MM.1S (cell line): ENCODE results near the gene SS18.

Source experiments
- DNase-seq: peaks from one replicate; pipeline ENCODE4 v3.0.0-alpha.2; 2015
- H2AFZ ChIP-seq: fragments of 300-600 bp; sonication (generic); 2 replicates; pipeline ENCODE4 v1.6.0; 2016; ENCODE audit warnings: antibody characterized with exemption, low read length
- H3F3A ChIP-seq: fragments of 300-600 bp; sonication (generic); 2 replicates; pipeline ENCODE4 v1.6.1; 2016; ENCODE audit warnings: mild to moderate bottlenecking, antibody characterized with exemption, low read length, moderate library complexity, mixed read lengths; ENCODE audit not compliant: insufficient read depth
- H3K27ac ChIP-seq: fragments of 300-600 bp; sonication (generic); 2 replicates; pipeline ENCODE4 v1.5.1; 2016; ENCODE audit warnings: mild to moderate bottlenecking, low read length
- H3K27me3 ChIP-seq: fragments of 300-600 bp; sonication (generic); replicated peaks from 2 replicates; pipeline ENCODE4 v1.6.0; 2016; ENCODE audit warnings: low read length; ENCODE audit not compliant: insufficient read depth
- H3K36me3 ChIP-seq: fragments of 300-600 bp; sonication (generic); replicated peaks from 2 replicates; pipeline ENCODE4 v1.6.1; 2016; ENCODE audit warnings: mild to moderate bottlenecking, low read length, mixed read lengths; ENCODE audit not compliant: insufficient read depth
- H3K4me1 ChIP-seq: fragments of 300-600 bp; sonication (generic); 2 replicates; pipeline ENCODE4 v1.6.1; 2016; ENCODE audit warnings: low read length, mixed read lengths
- H3K4me2 ChIP-seq: fragments of 300-600 bp; sonication (generic); 2 replicates; pipeline ENCODE4 v1.6.0; 2016; ENCODE audit warnings: low read depth, low read length
- H3K4me3 ChIP-seq: fragments of 300-600 bp; sonication (generic); 2 replicates; pipeline ENCODE4 v1.5.1; 2016; ENCODE audit warnings: low read length, mixed read lengths
- H3K79me2 ChIP-seq: fragments of 300-600 bp; sonication (generic); 2 replicates; pipeline ENCODE4 v1.6.1; 2016; ENCODE audit warnings: mixed run types, low read length, mixed read lengths
- H3K9ac ChIP-seq: fragments of 300-600 bp; sonication (generic); 2 replicates; pipeline ENCODE4 v1.6.1; 2016; ENCODE audit warnings: low read length, mixed read lengths
- H3K9me2 ChIP-seq: fragments of 300-600 bp; sonication (generic); replicated peaks from 2 replicates; pipeline ENCODE4 v1.6.1; 2016; ENCODE audit warnings: mild to moderate bottlenecking, low read length, mixed read lengths; ENCODE audit not compliant: insufficient read depth
- H3K9me3 ChIP-seq: fragments of 300-600 bp; sonication (generic); replicated peaks from 2 replicates; pipeline ENCODE4 v1.6.1; 2016; ENCODE audit warnings: mild to moderate bottlenecking, low read length, mixed read lengths; ENCODE audit not compliant: insufficient read depth
- H4K20me1 ChIP-seq: fragments of 300-600 bp; sonication (generic); 2 replicates; pipeline ENCODE4 v1.6.1; 2016; ENCODE audit warnings: mild to moderate bottlenecking, low read length, moderate library complexity, mixed read lengths; ENCODE audit not compliant: insufficient read depth
- EZH2 ChIP-seq: fragments of 300-600 bp; sonication (generic); optimal IDR thresholded peaks from 2 replicates; pipeline ENCODE3; 2017; ENCODE audit warnings: low read depth, mild to moderate bottlenecking, antibody characterized with exemption, low read length, mixed read lengths
- EZH2phosphoT487 ChIP-seq: fragments of 300-600 bp; sonication (generic); IDR thresholded peaks from 2 replicates; pipeline ENCODE4 v1.6.1; 2018; ENCODE audit warnings: antibody characterized with exemption, low read length
- TF ChIP-seq, protein P1 (sequence below): fragments of 300-600 bp; sonication (generic); IDR thresholded peaks from 2 replicates; pipeline ENCODE4 v1.5.1; 2016; ENCODE audit warnings: antibody characterized with exemption, low read length, mixed read lengths

SS18 gene

DNA sequence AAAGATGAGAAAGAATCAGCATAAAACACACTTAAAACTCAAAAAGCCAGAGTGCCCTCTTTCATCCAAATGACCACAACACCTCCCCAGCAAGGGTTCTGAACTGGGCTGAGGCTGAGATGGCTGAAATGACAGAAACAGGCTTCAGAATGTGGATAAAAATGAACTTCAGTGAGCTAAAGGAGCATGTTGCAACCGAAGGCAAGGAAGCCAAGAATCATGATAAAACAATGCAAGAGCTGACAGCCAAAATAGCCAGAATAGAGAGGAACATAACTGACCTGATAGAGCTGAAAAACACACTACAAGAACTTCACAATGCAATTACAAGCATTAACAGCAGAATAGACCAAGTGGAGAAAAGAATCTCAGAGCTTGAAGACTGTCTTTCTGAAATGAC is 31.1 kb upstream of the SS18 start:
- Histone ChIP-seq H4K20me1 (no peaks in the 10 kb centered on the region), H2AFZ (peak overlapping the region; percentile 3; the same call in 1 of the 2 replicates), H3K27me3 (no peaks in the 10 kb centered on the region), H3K9me3 (no peaks in the 10 kb centered on the region), H3K9me2 (no peaks in the 10 kb centered on the region), H3K79me2 (no peaks in the 10 kb centered on the region), H3K27ac (no peak overlapping the region), H3K4me2 (peak overlapping the region; percentile 14; the same call in 1 of the 2 replicates), H3K4me3 (no peak overlapping the region), H3K4me1 (no peaks in the 10 kb centered on the region), H3K36me3 (no peaks in the 10 kb centered on the region), H3F3A (no peaks in the 10 kb centered on the region), H3K9ac (no peak overlapping the region)
- TF ChIP-seq EZH2phosphoT487 (no peak), EZH2 (no peak)
- TF ChIP-seq, protein P1, sequence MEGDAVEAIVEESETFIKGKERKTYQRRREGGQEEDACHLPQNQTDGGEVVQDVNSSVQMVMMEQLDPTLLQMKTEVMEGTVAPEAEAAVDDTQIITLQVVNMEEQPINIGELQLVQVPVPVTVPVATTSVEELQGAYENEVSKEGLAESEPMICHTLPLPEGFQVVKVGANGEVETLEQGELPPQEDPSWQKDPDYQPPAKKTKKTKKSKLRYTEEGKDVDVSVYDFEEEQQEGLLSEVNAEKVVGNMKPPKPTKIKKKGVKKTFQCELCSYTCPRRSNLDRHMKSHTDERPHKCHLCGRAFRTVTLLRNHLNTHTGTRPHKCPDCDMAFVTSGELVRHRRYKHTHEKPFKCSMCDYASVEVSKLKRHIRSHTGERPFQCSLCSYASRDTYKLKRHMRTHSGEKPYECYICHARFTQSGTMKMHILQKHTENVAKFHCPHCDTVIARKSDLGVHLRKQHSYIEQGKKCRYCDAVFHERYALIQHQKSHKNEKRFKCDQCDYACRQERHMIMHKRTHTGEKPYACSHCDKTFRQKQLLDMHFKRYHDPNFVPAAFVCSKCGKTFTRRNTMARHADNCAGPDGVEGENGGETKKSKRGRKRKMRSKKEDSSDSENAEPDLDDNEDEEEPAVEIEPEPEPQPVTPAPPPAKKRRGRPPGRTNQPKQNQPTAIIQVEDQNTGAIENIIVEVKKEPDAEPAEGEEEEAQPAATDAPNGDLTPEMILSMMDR, result no peak
- no peak for DNase-seq

DNA sequence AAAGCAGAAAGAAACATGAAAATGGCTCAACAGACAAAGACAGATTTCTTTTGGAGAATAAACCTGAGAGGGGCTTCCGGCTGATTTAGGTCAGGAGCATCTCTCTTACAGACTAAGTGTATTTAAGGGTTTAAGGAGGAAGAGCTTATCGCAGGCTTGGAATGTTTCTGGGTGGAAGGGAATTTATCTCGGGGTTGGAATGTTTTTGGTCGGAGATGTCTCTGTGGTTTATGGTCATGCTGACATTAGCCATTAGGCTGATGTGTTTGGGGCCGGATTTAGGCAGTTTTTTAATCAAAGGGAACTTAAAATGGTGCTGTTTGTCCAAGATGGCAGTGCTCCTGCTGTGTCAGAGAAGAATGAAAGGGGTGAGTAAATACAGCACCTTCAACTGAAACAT is 28.8 kb upstream of the SS18 start:
- H3F3A ChIP-seq, result no peaks in the 10 kb centered on the region
- no peak overlapping the region for H2AFZ ChIP-seq
- DNase-seq, result no peak
- H3K79me2 ChIP-seq, result no peaks in the 10 kb centered on the region
- H3K27ac ChIP-seq, result no peak overlapping the region
- H3K4me2 ChIP-seq, result no peak overlapping the region
- no peaks in the 10 kb centered on the region for H4K20me1 ChIP-seq
- H3K9ac ChIP-seq, result no peak overlapping the region
- H3K9me3 ChIP-seq, result no peaks in the 10 kb centered on the region
- no peaks in the 10 kb centered on the region for H3K36me3 ChIP-seq
- no peak overlapping the region for H3K4me3 ChIP-seq
- no peaks in the 10 kb centered on the region for H3K4me1 ChIP-seq
- no peaks in the 10 kb centered on the region for H3K9me2 ChIP-seq
- TF ChIP-seq, protein P1, result no peak
- no peak for TF ChIP-seq EZH2
- TF ChIP-seq EZH2phosphoT487, result no peak
- no peaks in the 10 kb centered on the region for H3K27me3 ChIP-seq

DNA sequence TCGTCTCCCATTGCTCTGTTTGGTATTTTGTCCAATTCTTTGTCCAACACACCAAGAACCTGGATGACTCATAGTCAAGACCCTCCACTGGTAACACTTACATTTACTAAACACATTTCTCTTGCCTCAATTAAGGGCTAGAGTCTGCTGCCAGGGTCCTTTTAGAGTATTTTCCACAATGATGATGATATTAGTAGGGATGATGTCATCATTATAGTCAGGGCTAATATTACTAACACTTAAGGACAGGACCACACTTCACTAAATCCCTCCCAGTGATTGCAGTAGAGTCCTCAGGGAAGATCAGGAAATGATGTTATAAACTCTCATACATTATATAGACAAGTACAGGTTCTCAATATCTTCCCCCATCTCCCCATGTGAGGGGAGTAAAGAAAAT is 13.6 kb upstream of the SS18 start:
- no peak overlapping the region for H3K4me2 ChIP-seq
- H3K4me1 ChIP-seq, result no peaks in the 10 kb centered on the region
- H3K9me3 ChIP-seq, result no peaks in the 10 kb centered on the region
- H3K36me3 ChIP-seq, result no peaks in the 10 kb centered on the region
- no peaks in the 10 kb centered on the region for H3K9me2 ChIP-seq
- H2AFZ ChIP-seq, result no peak overlapping the region
- no peaks in the 10 kb centered on the region for H4K20me1 ChIP-seq
- H3K27me3 ChIP-seq, result no peaks in the 10 kb centered on the region
- no peaks in the 10 kb centered on the region; the same call in 1 of the 2 replicates for H3F3A ChIP-seq
- H3K27ac ChIP-seq, result no peak overlapping the region
- H3K79me2 ChIP-seq, result no peaks in the 10 kb centered on the region
- no peak overlapping the region for H3K4me3 ChIP-seq
- TF ChIP-seq, protein P1, result no peak
- no peak for TF ChIP-seq EZH2phosphoT487
- TF ChIP-seq EZH2, result no peak
- DNase-seq, result no peak
- no peak overlapping the region for H3K9ac ChIP-seq
